Measurements from ENCODE around the gene AMER1.

DNA sequence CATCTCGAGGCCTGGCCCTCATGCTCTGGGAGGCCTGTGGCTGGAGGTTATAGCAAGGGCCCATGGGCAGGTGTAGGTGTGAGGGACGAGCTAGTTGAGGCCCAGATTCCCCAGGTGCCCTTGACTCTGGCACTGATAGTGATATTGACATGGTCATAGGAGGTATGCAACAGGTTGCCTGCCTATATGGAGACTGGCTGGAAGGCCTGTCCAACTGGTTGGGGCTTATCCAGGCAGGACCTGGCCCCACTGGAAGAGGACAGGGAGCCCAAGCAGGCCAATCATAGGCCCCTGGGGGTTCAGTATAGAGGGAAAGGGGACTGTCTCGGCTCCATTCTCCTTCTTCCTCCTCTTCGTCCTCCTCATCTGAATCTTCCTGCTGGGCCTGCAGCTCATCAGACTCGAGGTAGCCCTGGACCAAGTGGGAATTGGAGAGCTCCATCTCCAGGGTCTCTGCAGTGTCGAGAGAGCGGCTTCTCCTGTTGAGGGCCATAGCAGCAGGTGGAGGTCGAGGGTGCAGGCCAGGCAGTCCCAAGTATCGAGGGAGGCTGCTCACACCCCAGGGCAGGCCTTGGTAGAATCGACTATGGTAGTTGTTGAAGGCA, 15.3 kb downstream of the AMER1 start:
- TF ChIP-seq, protein P1, sequence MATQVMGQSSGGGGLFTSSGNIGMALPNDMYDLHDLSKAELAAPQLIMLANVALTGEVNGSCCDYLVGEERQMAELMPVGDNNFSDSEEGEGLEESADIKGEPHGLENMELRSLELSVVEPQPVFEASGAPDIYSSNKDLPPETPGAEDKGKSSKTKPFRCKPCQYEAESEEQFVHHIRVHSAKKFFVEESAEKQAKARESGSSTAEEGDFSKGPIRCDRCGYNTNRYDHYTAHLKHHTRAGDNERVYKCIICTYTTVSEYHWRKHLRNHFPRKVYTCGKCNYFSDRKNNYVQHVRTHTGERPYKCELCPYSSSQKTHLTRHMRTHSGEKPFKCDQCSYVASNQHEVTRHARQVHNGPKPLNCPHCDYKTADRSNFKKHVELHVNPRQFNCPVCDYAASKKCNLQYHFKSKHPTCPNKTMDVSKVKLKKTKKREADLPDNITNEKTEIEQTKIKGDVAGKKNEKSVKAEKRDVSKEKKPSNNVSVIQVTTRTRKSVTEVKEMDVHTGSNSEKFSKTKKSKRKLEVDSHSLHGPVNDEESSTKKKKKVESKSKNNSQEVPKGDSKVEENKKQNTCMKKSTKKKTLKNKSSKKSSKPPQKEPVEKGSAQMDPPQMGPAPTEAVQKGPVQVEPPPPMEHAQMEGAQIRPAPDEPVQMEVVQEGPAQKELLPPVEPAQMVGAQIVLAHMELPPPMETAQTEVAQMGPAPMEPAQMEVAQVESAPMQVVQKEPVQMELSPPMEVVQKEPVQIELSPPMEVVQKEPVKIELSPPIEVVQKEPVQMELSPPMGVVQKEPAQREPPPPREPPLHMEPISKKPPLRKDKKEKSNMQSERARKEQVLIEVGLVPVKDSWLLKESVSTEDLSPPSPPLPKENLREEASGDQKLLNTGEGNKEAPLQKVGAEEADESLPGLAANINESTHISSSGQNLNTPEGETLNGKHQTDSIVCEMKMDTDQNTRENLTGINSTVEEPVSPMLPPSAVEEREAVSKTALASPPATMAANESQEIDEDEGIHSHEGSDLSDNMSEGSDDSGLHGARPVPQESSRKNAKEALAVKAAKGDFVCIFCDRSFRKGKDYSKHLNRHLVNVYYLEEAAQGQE (IDR thresholded peaks at IDR 0.05; ENCODE audit: insufficient read depth in 1 of 2, low read depth in 2 of 2, low read length in 2 of 2), result no peak
- TF ChIP-seq TAF1 (IDR thresholded peaks at IDR 0.05; ENCODE audit: borderline replicate concordance, insufficient read depth, low read length) (no peak), POLR2AphosphoS5 (IDR thresholded peaks at IDR 0.05; ENCODE audit: low read depth, low read length) (no peak), SIN3A (IDR thresholded peaks at IDR 0.05; ENCODE audit: borderline replicate concordance, insufficient read depth, low read length) (no peak)
